Neuronal stem cell (in vitro differentiated cells): ENCODE measurements around the gene CACNA1I.

ENCODE experiments used
- DNase-seq: peaks from one replicate; pipeline ENCODE4 v3.0.0-alpha.2; 2013; ENCODE audit warnings: low spot score
- H2AFZ ChIP-seq: one replicate; pipeline ENCODE4 v1.6.1; 2013; ENCODE audit warnings: mild to moderate bottlenecking, low read length, inconsistent platforms
- H2AK5ac ChIP-seq: 2 replicates; pipeline ENCODE4 v1.6.1; 2013; ENCODE audit warnings: low read depth, mild to moderate bottlenecking, inconsistent platforms, low read length, moderate library complexity, mixed read lengths
- H2BK120ac ChIP-seq: 2 replicates; pipeline ENCODE4 v1.6.1; 2013; ENCODE audit warnings: low read depth, mild to moderate bottlenecking, inconsistent platforms, low read length, moderate library complexity, mixed read lengths
- H2BK12ac ChIP-seq: one replicate; pipeline ENCODE4 v1.6.1; 2013; ENCODE audit warnings: low read length, inconsistent platforms
- H2BK15ac ChIP-seq: 2 replicates; pipeline ENCODE4 v1.6.1; 2013; ENCODE audit warnings: mild to moderate bottlenecking, low read length, inconsistent platforms, mixed read lengths
- H2BK5ac ChIP-seq: one replicate; pipeline ENCODE4 v1.6.1; 2013; ENCODE audit warnings: inconsistent platforms, mild to moderate bottlenecking, low read length, moderate library complexity
- H3K14ac ChIP-seq: one replicate; pipeline ENCODE4 v1.6.1; 2013; ENCODE audit warnings: low read length, inconsistent platforms
- H3K18ac ChIP-seq: 2 replicates; pipeline ENCODE4 v1.6.1; 2013; ENCODE audit warnings: low read length, inconsistent platforms
- H3K23ac ChIP-seq: 2 replicates; pipeline ENCODE4 v1.6.1; 2013; ENCODE audit warnings: low read depth, mild to moderate bottlenecking, mixed read lengths, low read length, inconsistent platforms; ENCODE audit not compliant: poor library complexity
- H3K27ac ChIP-seq: replicated peaks from 3 replicates; pipeline ENCODE4 v1.5.1; 2013; ENCODE audit warnings: low read length, inconsistent platforms
- H3K27me3 ChIP-seq, 3 experiments: 2 replicates each; pipeline ENCODE4 v1.6.1; 2013; ENCODE audit warnings: low read length in 3 of 3, mild to moderate bottlenecking in 2 of 3, inconsistent platforms in 1 of 3, low read depth in 1 of 3, mixed read lengths in 1 of 3, moderate library complexity in 1 of 3; ENCODE audit not compliant: control insufficient read depth in 3 of 3, insufficient read depth in 3 of 3
- H3K36me3 ChIP-seq, 2 donors: replicated peaks in 1 of 2; 2 replicates each; pipeline ENCODE4 v1.6.1; 2013; ENCODE audit warnings: low read length in 2 of 2; ENCODE audit not compliant: control insufficient read depth in 2 of 2, insufficient read depth in 2 of 2
- H3K4ac ChIP-seq: 2 replicates; pipeline ENCODE4 v1.6.1; 2013; ENCODE audit warnings: inconsistent platforms, mild to moderate bottlenecking, low read length, moderate library complexity
- H3K4me1 ChIP-seq, 2 donors: 1 replicate in 1 of 2; 2 replicates in 1 of 2; pipeline ENCODE4 v1.6.1; 2013; ENCODE audit warnings: low read length in 2 of 2, low read depth in 1 of 2; ENCODE audit not compliant: control insufficient read depth in 2 of 2, insufficient read depth in 1 of 2
- H3K4me2 ChIP-seq: one replicate; pipeline ENCODE4 v1.6.1; 2013; ENCODE audit warnings: mild to moderate bottlenecking, low read length, inconsistent platforms; ENCODE audit not compliant: insufficient read depth, poor library complexity, severe bottlenecking
- H3K4me3 ChIP-seq, 2 donors: 2 replicates each; pipeline ENCODE4 v1.5.1; 2013; ENCODE audit warnings: low read length in 2 of 2, mild to moderate bottlenecking in 2 of 2, inconsistent platforms in 1 of 2, moderate library complexity in 1 of 2
- H3K79me1 ChIP-seq: one replicate; pipeline ENCODE4 v1.6.1; 2013; ENCODE audit warnings: low read depth, mild to moderate bottlenecking, inconsistent platforms, low read length, moderate library complexity
- H3K9ac ChIP-seq: one replicate; pipeline ENCODE4 v1.6.1; 2013; ENCODE audit warnings: mild to moderate bottlenecking, low read depth, low read length, inconsistent platforms; ENCODE audit not compliant: poor library complexity
- H3K9me3 ChIP-seq, 2 donors: replicated peaks in 1 of 2; 2 replicates each; pipeline versions ENCODE3 to v1.6.1; 2013; ENCODE audit warnings: low read length in 2 of 2, mild to moderate bottlenecking in 2 of 2, inconsistent platforms in 1 of 2, low read depth in 1 of 2, mixed read lengths in 1 of 2, moderate library complexity in 1 of 2; ENCODE audit not compliant: control insufficient read depth in 2 of 2, insufficient read depth in 1 of 2
- H4K8ac ChIP-seq: one replicate; pipeline ENCODE4 v1.6.1; 2013; ENCODE audit warnings: low read depth, mild to moderate bottlenecking, inconsistent platforms, low read length, moderate library complexity
- H4K91ac ChIP-seq: one replicate; pipeline ENCODE4 v1.6.1; 2013; ENCODE audit warnings: low read length, low read depth, mild to moderate bottlenecking, inconsistent platforms; ENCODE audit not compliant: poor library complexity
- WGBS, 2 donors: extraction: QIAGEN DNeasy Blood & Tissue Kit; methylation state at CpG; one replicate each; pipeline ENCODE4 v1.1.7; 2013; ENCODE audit warnings: missing lambda C conversion rate in 2 of 2, mixed read lengths in 1 of 2; ENCODE audit not compliant: insufficient read length in 2 of 2, insufficient replicate concordance in 1 of 2; ENCODE audit errors: extremely low coverage in 2 of 2; 5-methylcytosine and 5-hydroxymethylcytosine counted together

CACNA1I gene

GRCh38 chr22:39723899-39724351, 153.4 kb downstream of the CACNA1I start:
- H3K14ac ChIP-seq = peak overlapping the region; percentile 25
- no peak overlapping the region for H3K27ac ChIP-seq
- no CpG with 5 or more reads among the region's 3 CpGs for WGBS, 2 donors
- DNase-seq = no peak
- no peaks in the 10 kb centered on the region for H3K79me1 ChIP-seq
- H3K4me1 ChIP-seq = peaks cover 3 to 16% of the 10 kb centered on the region in 2 donors
- H3K9me3 ChIP-seq = no peaks in the 10 kb centered on the region
- H3K4me3 ChIP-seq = no peak overlapping the region
- no peak overlapping the region for H2BK5ac ChIP-seq
- no peak overlapping the region for H3K4ac ChIP-seq
- H4K8ac ChIP-seq = no peak overlapping the region
- no peak overlapping the region for H3K9ac ChIP-seq
- peak overlapping the region; percentile 27 for H3K23ac ChIP-seq
- peak overlapping the region; percentile 72 for H3K18ac ChIP-seq
- peaks cover 0 to 14% (median 0%) of the 10 kb centered on the region in 3 experiments for H3K27me3 ChIP-seq
- no peak overlapping the region for H2AFZ ChIP-seq
- H4K91ac ChIP-seq = no peak overlapping the region
- H2BK120ac ChIP-seq = no peak overlapping the region
- no peak overlapping the region for H2BK15ac ChIP-seq
- no peaks in the 10 kb centered on the region for H3K36me3 ChIP-seq
- no peak overlapping the region for H2BK12ac ChIP-seq
- peak overlapping the region; percentile 11 for H2AK5ac ChIP-seq
- H3K4me2 ChIP-seq = no peak overlapping the region

GRCh38 chr22:39724390-39724789, 153.8 kb downstream of the CACNA1I start:
- Histone ChIP-seq H3K4me2 (no peak overlapping the region), H3K9me3 (no peaks in the 10 kb centered on the region), H3K27ac (no peak overlapping the region), H3K36me3 (no peaks in the 10 kb centered on the region), H3K18ac (peak overlapping the region; percentile 72), H2BK120ac (no peak overlapping the region), H2AK5ac (peak overlapping the region; percentile 11), H3K4ac (no peak overlapping the region), H4K91ac (no peak overlapping the region), H3K23ac (peak overlapping the region; percentile 27), H2AFZ (no peak overlapping the region), H3K27me3 (peaks cover 0 to 14% (median 0%) of the 10 kb centered on the region in 3 experiments), H3K79me1 (no peaks in the 10 kb centered on the region), H3K4me1 (peaks cover 3 to 16% of the 10 kb centered on the region in 2 donors), H2BK15ac (no peak overlapping the region), H4K8ac (no peak overlapping the region), H2BK5ac (no peak overlapping the region), H3K14ac (peak overlapping the region; percentile 25), H3K9ac (no peak overlapping the region), H3K4me3 (no peak overlapping the region), H2BK12ac (no peak overlapping the region)
- no CpG with 5 or more reads among the region's 4 CpGs for WGBS, 2 donors
- no peak for DNase-seq

- no peak overlapping the region for H3K9ac ChIP-seq
- H2BK15ac ChIP-seq = no peak overlapping the region
- H3K4me1 ChIP-seq = peaks cover 3 to 12% of the 10 kb centered on the region in 2 donors
- H2BK5ac ChIP-seq = no peak overlapping the region
- no peak overlapping the region for H3K4ac ChIP-seq
- H3K18ac ChIP-seq = no peak overlapping the region
- no peak overlapping the region for H2BK120ac ChIP-seq
- no peaks in the 10 kb centered on the region for H3K36me3 ChIP-seq
- no peaks in the 10 kb centered on the region for H3K9me3 ChIP-seq
- no peak overlapping the region for H2BK12ac ChIP-seq
- no CpG with 5 or more reads among the region's 9 CpGs for WGBS, 2 donors
- no peak overlapping the region for H3K4me2 ChIP-seq
- H3K14ac ChIP-seq = no peak overlapping the region
- no peak for DNase-seq
- H3K27me3 ChIP-seq = peaks cover 0 to 14% (median 0%) of the 10 kb centered on the region in 3 experiments
- H3K4me3 ChIP-seq = no peak overlapping the region
- no peak overlapping the region for H3K23ac ChIP-seq
- no peaks in the 10 kb centered on the region for H3K79me1 ChIP-seq
- H4K91ac ChIP-seq = no peak overlapping the region
- no peak overlapping the region for H4K8ac ChIP-seq
- H2AK5ac ChIP-seq = no peak overlapping the region
- H2AFZ ChIP-seq = no peak overlapping the region
- H3K27ac ChIP-seq = no peak overlapping the region
Observed at GRCh38 chr22:39724857-39725256, 154.3 kb downstream of the CACNA1I start.

- no peak overlapping the region for H2BK12ac ChIP-seq
- no peak overlapping the region for H2BK120ac ChIP-seq
- H4K91ac ChIP-seq = no peak overlapping the region
- DNase-seq = no peak
- H3K4me1 ChIP-seq = peaks cover 3 to 9% of the 10 kb centered on the region in 2 donors
- no peak overlapping the region for H3K14ac ChIP-seq
- no peak overlapping the region for H2BK5ac ChIP-seq
- H3K27ac ChIP-seq = no peak overlapping the region
- no CpG with 5 or more reads among the region's 9 CpGs for WGBS, 2 donors
- no peak overlapping the region for H4K8ac ChIP-seq
- no peak overlapping the region for H2AK5ac ChIP-seq
- no peak overlapping the region for H3K4me2 ChIP-seq
- H3K23ac ChIP-seq = no peak overlapping the region
- no peak overlapping the region for H3K4me3 ChIP-seq
- no peak overlapping the region for H2AFZ ChIP-seq
- no peaks in the 10 kb centered on the region for H3K36me3 ChIP-seq
- H3K4ac ChIP-seq = no peak overlapping the region
- H2BK15ac ChIP-seq = no peak overlapping the region
- H3K79me1 ChIP-seq = no peaks in the 10 kb centered on the region
- no peak overlapping the region for H3K9ac ChIP-seq
- H3K18ac ChIP-seq = peak overlapping the region; percentile 50
- H3K27me3 ChIP-seq = peaks cover 0 to 14% (median 0%) of the 10 kb centered on the region in 3 experiments
- H3K9me3 ChIP-seq = no peaks in the 10 kb centered on the region
Observed at GRCh38 chr22:39725351-39726035, 154.9 kb downstream of the CACNA1I start.
